Neuron (in vitro differentiated cells): ENCODE results near the gene HOXB13.

ENCODE experiments used
- H2AFZ ChIP-seq: one replicate; pipeline ENCODE4 v1.6.1; 2013; ENCODE audit warnings: low read depth, mild to moderate bottlenecking, inconsistent platforms, low read length, moderate library complexity
- H3K27me3 ChIP-seq: one replicate; pipeline ENCODE4 v1.6.1; 2013; ENCODE audit warnings: low read length; ENCODE audit not compliant: insufficient read depth
- H3K36me3 ChIP-seq: one replicate; pipeline ENCODE4 v1.6.1; 2013; ENCODE audit warnings: low read length; ENCODE audit not compliant: insufficient read depth
- H3K4me1 ChIP-seq: one replicate; pipeline ENCODE4 v1.6.1; 2013; ENCODE audit warnings: low read length; ENCODE audit not compliant: insufficient read depth
- H3K4me3 ChIP-seq: 2 replicates; pipeline ENCODE4 v1.5.1; 2013; ENCODE audit warnings: mild to moderate bottlenecking, low read length, moderate library complexity
- H3K9me3 ChIP-seq: one replicate; pipeline ENCODE4 v1.6.1; 2013; ENCODE audit warnings: low read length

Gene HOXB13

GRCh38 chr17:48754500-48755261 is 26.1 kb upstream of the HOXB13 start:
- Histone ChIP-seq H3K9me3 (peaks cover 1% of the 10 kb centered on the region), H3K36me3 (no peaks in the 10 kb centered on the region), H2AFZ (no peak overlapping the region), H3K27me3 (peaks cover 88% of the 10 kb centered on the region), H3K4me3 (no peak overlapping the region), H3K4me1 (no peaks in the 10 kb centered on the region)

GRCh38 chr17:48753794-48754499 is 25.4 kb upstream of the HOXB13 start:
- Histone ChIP-seq H3K4me3 (no peak overlapping the region), H2AFZ (no peak overlapping the region), H3K9me3 (peaks cover 2% of the 10 kb centered on the region), H3K36me3 (no peaks in the 10 kb centered on the region), H3K27me3 (peaks cover 93% of the 10 kb centered on the region), H3K4me1 (no peaks in the 10 kb centered on the region)

- Histone ChIP-seq H3K36me3 (no peaks in the 10 kb centered on the region), H3K27me3 (peaks cover 96% of the 10 kb centered on the region), H2AFZ (no peak overlapping the region), H3K4me3 (no peak overlapping the region), H3K9me3 (peaks cover 2% of the 10 kb centered on the region), H3K4me1 (no peaks in the 10 kb centered on the region)
Observed at GRCh38 chr17:48752399-48753288, 24.1 kb upstream of the HOXB13 start.

- peaks cover 96% of the 10 kb centered on the region for H3K27me3 ChIP-seq
- peaks cover 2% of the 10 kb centered on the region for H3K9me3 ChIP-seq
- H3K36me3 ChIP-seq = no peaks in the 10 kb centered on the region
- no peak overlapping the region for H2AFZ ChIP-seq
- no peaks in the 10 kb centered on the region for H3K4me1 ChIP-seq
- no peak overlapping the region for H3K4me3 ChIP-seq
Observed at GRCh38 chr17:48751733-48752398, 23.3 kb upstream of the HOXB13 start.

GRCh38 chr17:48751172-48751571 is 22.6 kb upstream of the HOXB13 start:
- Histone ChIP-seq H3K9me3 (peaks cover 2% of the 10 kb centered on the region), H3K27me3 (peaks cover 98% of the 10 kb centered on the region), H2AFZ (no peak overlapping the region), H3K4me1 (no peaks in the 10 kb centered on the region), H3K36me3 (no peaks in the 10 kb centered on the region), H3K4me3 (no peak overlapping the region)

GRCh38 chr17:48749621-48750553 is 21.3 kb upstream of the HOXB13 start:
- Histone ChIP-seq H3K4me3 (no peak overlapping the region), H2AFZ (no peak overlapping the region), H3K27me3 (peaks cover 98% of the 10 kb centered on the region), H3K36me3 (no peaks in the 10 kb centered on the region), H3K9me3 (peaks cover 2% of the 10 kb centered on the region), H3K4me1 (no peaks in the 10 kb centered on the region)

- Histone ChIP-seq H2AFZ (no peak overlapping the region), H3K36me3 (no peaks in the 10 kb centered on the region), H3K27me3 (peaks cover 97% of the 10 kb centered on the region), H3K9me3 (peaks cover 2% of the 10 kb centered on the region), H3K4me1 (no peaks in the 10 kb centered on the region), H3K4me3 (no peak overlapping the region)
Observed at GRCh38 chr17:48748718-48749566, 20.4 kb upstream of the HOXB13 start.

DNA sequence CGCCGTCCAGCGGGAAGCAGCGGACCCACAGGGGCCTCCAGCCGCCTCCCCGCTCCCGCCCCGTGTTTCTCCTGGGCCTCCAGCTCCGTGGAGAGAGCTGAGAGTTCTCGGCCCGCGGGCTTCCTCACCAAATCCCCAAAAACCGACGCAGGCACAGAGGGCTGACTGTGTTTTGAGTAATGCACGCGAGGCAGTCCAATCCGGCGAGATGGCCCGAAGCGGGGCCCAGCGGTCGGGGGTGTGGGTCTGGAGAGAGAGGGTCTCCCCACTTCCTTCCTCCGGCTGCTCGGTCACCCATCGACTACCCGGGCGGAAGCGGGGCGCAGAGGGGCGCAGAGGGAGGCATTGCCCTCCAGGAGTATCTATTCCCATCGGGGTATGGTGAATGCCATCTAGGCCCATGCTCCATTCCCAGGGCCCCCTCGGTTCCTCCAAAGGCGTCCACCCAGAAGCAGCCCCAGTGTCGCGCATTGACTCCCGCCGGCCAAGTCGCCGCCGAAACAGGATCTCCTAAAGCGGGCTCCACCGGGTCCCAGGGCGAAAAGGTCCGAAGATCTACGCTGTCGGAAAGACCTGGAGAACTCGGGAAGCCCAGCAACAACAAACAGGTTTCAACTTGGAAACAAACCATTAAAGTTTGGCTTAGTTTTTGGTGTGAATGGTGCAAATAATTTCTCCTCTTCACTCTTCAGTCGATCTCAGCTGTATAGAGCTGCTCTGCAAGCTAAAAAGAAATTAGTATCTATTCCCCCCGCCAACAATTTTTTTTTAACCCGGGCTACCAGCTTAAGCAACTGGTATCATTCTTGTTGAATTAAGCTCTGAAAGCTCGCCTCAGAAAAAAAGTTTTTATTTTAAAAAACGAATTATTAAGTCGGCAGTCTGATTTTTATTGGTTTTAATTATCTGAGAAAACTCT is 19.2 kb upstream of the HOXB13 start:
- Histone ChIP-seq H2AFZ (no peak overlapping the region), H3K4me1 (no peaks in the 10 kb centered on the region), H3K27me3 (peaks cover 97% of the 10 kb centered on the region), H3K36me3 (no peaks in the 10 kb centered on the region), H3K4me3 (no peak overlapping the region), H3K9me3 (peaks cover 2% of the 10 kb centered on the region)

GRCh38 chr17:48746916-48747444 is 18.4 kb upstream of the HOXB13 start:
- Histone ChIP-seq H3K9me3 (peaks cover 2% of the 10 kb centered on the region), H2AFZ (no peak overlapping the region), H3K4me1 (no peaks in the 10 kb centered on the region), H3K4me3 (no peak overlapping the region), H3K27me3 (peaks cover 97% of the 10 kb centered on the region), H3K36me3 (no peaks in the 10 kb centered on the region)

DNA sequence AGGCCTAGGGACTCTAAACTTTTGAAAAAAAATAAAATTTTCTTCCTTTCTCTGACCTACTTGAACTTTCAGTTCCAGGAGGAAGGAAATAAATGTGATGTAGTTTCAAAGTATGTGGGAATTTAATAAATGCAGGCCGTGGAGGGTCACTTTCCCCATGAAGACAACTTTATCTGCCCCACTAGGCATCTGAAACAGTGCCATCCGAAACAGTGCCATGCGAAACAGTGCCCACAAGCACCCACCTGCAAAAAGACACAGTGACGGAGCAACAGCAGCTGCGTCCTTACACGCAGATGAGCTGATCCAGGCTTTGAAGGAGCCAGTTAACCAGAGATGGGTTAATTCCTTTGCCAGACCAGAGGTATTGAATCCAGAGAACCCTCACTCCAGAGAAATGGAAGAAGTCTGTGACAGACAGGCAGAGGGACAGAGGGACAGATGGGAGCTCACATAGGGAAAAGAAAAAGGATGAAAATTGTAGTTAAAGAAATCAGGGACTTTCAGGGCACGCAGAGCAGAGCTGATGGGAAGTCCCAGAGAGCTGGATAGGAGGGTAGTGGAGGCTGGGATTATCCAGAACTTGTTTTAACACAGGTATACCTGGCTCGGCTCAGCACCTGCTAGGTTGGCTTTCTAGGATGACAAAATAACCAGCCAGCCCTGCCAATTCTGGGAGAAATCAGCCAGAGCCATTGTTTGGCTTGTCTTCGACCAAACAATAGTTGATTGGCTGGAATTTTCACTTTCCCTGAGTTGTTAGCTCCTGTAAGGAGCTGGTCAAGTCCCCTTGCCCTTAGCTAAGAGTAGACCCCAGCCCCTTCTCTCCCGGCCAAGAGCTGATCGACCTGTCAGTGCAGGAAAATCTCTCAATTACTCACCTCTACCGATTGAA is 17.1 kb upstream of the HOXB13 start:
- Histone ChIP-seq H2AFZ (no peak overlapping the region), H3K4me3 (no peak overlapping the region), H3K36me3 (no peaks in the 10 kb centered on the region), H3K9me3 (peaks cover 2% of the 10 kb centered on the region), H3K4me1 (no peaks in the 10 kb centered on the region), H3K27me3 (peaks cover 89% of the 10 kb centered on the region)
